Stimulated activated CD4-positive, alpha-beta T cell treated with anti-CD3 and anti-CD28 coated beads, Interleukin-2, amount 100 ng/mL, for 24 hours (primary cell): ENCODE results near the gene CHRNE.
A peak's percentile ranks its signal among the peaks of the same experiment; 100 is the strongest.
"Not testable (repeated sequence)": the region's sequence is repeated elsewhere in the genome, so short reads cannot be mapped to it uniquely, and the experiment has no call there.

Experiments used
- DNase-seq, 2 donors: peaks; one replicate each; pipeline ENCODE4 v3.0.0-alpha.2; 2020

Gene CHRNE

GRCh38 chr17:4939546-4939795 lies 36.6 kb upstream of the CHRNE start:
- no peak for DNase-seq

GRCh38 chr17:4938688-4939545 lies 36.0 kb upstream of the CHRNE start:
- no peak for DNase-seq

GRCh38 chr17:4938069-4938491 lies 35.2 kb upstream of the CHRNE start:
- DNase-seq, result no peak

GRCh38 chr17:4937553-4937952 lies 34.7 kb upstream of the CHRNE start:
- DNase-seq, result no peak

- DNase-seq, result no peak
Observed at GRCh38 chr17:4936436-4936835, 33.5 kb upstream of the CHRNE start.

- no peak for DNase-seq
Observed at GRCh38 chr17:4935650-4936049, 32.8 kb upstream of the CHRNE start.

- DNase-seq, result no peak
Observed at GRCh38 chr17:4934173-4934979, 31.5 kb upstream of the CHRNE start.

GRCh38 chr17:4933646-4934045 lies 30.7 kb upstream of the CHRNE start:
- no peak for DNase-seq

- DNase-seq, result no peak
Observed at GRCh38 chr17:4932756-4933155, 29.9 kb upstream of the CHRNE start.

- DNase-seq, result no peak
Observed at GRCh38 chr17:4931963-4932362, 29.1 kb upstream of the CHRNE start, which contains the start of gene GP1BA. Gene GP1BA, plus strand, starts transcription at chr17:4932277. Its CDS starts 328 bp downstream, at chr17:4932605.

- no peak for DNase-seq
Observed at GRCh38 chr17:4928881-4929280, 26.0 kb upstream of the CHRNE start.

GRCh38 chr17:4926577-4927335 lies 23.9 kb upstream of the CHRNE start:
- not testable (repeated sequence) for DNase-seq

GRCh38 chr17:4921320-4921719 lies 18.4 kb upstream of the CHRNE start:
- no peak for DNase-seq

GRCh38 chr17:4920351-4921048 lies 17.6 kb upstream of the CHRNE start:
- DNase-seq, result no peak

GRCh38 chr17:4919511-4920047 lies 16.7 kb upstream of the CHRNE start:
- DNase-seq, result no peak

- DNase-seq, result not testable (repeated sequence)
Observed at GRCh38 chr17:4914551-4914950, 11.7 kb upstream of the CHRNE start.

GRCh38 chr17:4913994-4914393 lies 11.1 kb upstream of the CHRNE start:
- DNase-seq, result no peak

GRCh38 chr17:4908711-4909496 lies 6.0 kb upstream of the CHRNE start:
- peak; percentile 72 for DNase-seq

- no peak for DNase-seq
Observed at GRCh38 chr17:4908301-4908700, 5.4 kb upstream of the CHRNE start.

- DNase-seq, result not testable (repeated sequence)
Observed at GRCh38 chr17:4906642-4907041, 3.7 kb upstream of the CHRNE start.

- no peak for DNase-seq
Observed at GRCh38 chr17:4902540-4902939, 358 bp downstream of the CHRNE start.
